Stimulated activated CD4-positive, alpha-beta T cell treated with anti-CD3 and anti-CD28 coated beads, Interleukin-12 subunit alpha, Interleukin-12 subunit beta, amount 100 ng/mL, for 24 hours (primary cell): ENCODE measurements around the gene EFCAB12.
"Not testable (repeated sequence)": the region's sequence is repeated elsewhere in the genome, so short reads cannot be mapped to it uniquely, and the experiment has no call there.

Experiments
- DNase-seq, 2 experiments: peaks; one replicate each; pipeline ENCODE4 v3.0.0-alpha.2; 2020; ENCODE audit warnings: low read depth in 2 of 2

EFCAB12 gene

DNA sequence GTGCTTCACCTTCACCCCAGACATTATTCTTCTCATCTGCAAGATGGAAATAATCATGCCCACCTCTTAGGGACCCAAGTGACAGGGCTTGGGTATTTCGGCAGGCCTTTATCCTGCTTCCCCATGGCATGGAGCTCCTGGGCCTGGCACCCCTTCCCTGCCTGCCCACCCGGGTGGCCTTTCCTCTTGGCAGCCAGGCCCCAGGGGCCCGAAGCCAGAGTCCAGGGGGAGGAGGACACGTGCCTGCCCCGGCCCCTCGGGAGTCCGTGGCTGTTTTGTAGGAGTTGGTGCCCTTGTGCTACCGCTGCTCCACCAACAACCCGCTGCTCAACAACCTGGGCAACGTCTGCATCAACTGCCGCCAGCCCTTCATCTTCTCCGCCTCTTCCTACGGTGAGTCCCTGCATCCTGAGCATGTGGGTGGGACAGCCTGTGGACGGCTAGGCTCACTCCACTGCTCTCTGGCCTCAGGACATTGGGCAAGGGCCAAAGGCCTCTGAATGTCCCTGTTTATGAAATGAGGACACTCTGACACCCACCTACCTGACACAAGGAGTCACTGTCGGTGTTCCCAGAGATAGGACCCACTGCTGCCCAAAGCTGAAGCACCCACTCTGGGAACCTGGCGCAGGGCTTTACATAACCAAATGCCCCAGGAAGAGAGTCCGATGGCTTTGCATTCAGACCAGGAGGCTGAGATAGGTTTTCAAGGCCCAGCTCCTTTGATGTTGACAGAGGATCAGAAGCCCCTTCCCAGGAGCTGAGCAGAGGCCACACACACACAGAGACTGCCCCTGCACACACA is 34.5 kb downstream of the EFCAB12 start:
- not testable (repeated sequence) for DNase-seq

- no peak for DNase-seq
These were observed 35.2 kb downstream of the EFCAB12 start for GRCh38 chr3:129393271-129393670.

GRCh38 chr3:129392106-129392887 is 36.1 kb downstream of the EFCAB12 start:
- DNase-seq, result not testable (repeated sequence)

- DNase-seq, result not testable (repeated sequence)
These were observed 36.9 kb downstream of the EFCAB12 start for GRCh38 chr3:129391583-129391982.

DNA sequence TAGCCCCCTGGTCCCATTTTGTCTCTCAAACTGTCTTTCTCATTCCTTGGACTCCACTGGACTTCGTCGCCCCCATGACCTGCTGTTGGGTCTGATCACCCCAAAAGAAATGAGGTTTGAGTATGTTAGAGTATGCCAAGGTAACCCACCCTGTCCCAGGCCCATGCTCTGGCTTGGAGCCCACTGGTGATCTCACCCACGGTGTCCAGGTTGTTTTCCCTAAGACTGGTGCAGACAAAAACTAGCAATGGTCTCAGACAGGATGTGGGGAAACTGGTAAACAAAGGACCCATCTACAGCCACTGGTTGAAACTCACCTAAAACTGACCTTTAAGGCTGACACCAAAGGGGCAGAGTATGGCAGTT is 38.9 kb downstream of the EFCAB12 start:
- DNase-seq, result no peak

GRCh38 chr3:129388791-129389571 is 39.5 kb downstream of the EFCAB12 start:
- DNase-seq, result not testable (repeated sequence)

DNA sequence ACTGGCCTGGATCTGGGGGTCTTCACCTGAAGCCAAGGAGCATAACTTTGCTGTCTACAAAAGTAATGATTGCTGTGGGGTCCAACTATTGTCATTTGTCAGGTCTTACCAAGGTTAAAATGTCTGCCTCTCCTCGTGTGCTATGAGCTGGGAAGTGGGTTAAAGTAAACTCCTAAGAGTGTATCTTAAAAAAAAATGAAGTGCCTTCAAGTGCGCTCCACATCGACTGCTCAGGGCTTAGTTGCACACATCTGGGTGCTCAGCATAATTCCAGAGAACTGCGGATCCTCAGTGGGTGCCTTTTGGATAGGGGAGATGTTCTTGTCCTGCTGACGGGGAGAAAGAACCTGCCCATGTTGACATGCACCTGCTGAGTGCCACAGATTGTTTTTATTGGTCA is 40.9 kb downstream of the EFCAB12 start:
- no peak for DNase-seq

DNA sequence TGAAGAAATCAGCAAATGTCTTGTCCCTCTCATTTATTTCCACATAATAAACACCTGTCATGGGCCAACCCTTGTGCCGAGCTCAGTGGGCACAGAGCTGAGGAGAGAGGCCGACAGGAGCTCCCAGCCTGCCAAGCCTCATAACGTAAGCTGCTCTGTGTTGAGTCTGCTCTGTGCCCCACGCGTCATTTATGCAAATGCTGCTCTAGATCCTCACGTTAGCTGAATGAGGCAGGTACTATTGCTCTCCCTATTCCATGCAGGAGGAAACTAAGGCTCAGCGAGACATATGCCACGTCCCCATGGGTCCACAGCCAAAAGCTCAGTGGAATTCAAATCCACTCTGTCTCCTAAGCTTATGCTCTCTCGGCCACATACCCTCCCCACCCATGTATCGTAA is 41.5 kb downstream of the EFCAB12 start:
- DNase-seq, result no peak

- not testable (repeated sequence) for DNase-seq
These were observed 42.9 kb downstream of the EFCAB12 start for GRCh38 chr3:129385507-129385906.

GRCh38 chr3:129384594-129385323 is 43.7 kb downstream of the EFCAB12 start:
- DNase-seq, result no peak

GRCh38 chr3:129384103-129384502 is 44.3 kb downstream of the EFCAB12 start:
- not testable (repeated sequence) for DNase-seq

DNA sequence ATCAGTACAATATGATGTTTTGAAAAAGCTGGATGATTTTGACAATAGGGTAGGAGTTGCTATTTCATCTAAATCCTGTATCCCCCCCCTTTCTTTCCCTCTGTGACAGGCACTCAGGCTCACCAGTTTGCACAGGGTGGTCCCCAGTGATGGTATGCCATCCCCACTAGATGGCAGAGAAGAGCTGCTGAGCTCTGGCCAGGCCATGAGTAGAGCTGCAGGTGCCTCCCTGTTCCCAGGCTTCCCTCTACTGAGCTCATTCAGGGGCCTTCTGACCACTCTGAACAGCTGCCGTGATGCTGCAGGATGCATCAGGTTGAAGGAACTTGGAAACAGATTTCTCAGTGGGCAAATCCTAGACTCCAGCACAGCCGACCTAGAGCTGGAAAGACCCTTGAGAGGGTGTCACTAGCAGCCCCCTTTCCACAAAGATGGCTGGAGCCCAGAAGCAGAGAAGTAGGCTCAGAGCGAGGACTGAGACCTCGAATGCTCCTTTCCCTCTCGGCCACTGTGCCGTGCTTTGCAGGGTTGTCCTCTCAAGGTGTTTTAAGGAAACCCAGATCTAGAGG is 45.1 kb downstream of the EFCAB12 start:
- peak; percentile 13 to 29 for DNase-seq

- DNase-seq, result no peak
These were observed 46.1 kb downstream of the EFCAB12 start for GRCh38 chr3:129382366-129382765.

GRCh38 chr3:129379582-129380358 is 48.7 kb downstream of the EFCAB12 start:
- DNase-seq, result no peak

- no peak for DNase-seq
These were observed 49.5 kb downstream of the EFCAB12 start for GRCh38 chr3:129378949-129379348.

DNA sequence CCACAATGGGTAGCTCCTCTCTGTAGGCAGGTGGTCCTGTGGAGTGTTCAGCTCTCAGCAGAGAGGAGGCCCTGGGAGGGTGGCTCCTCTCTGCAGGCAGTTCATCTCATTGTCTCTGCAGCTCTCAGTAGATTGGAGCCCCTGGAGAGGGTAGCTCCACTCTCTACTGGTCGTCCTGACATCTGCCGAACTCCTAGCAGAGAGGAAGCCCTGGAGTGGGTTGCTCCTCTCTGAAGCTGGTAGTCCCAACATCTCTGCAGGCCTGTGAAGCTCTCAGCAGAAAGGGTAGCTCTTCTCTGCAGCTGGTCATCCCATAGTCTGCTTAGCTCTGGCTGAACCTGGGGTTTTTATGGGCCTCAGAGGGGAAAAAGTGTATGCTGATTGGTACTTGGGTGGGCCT is 50.8 kb downstream of the EFCAB12 start:
- DNase-seq, result no peak

DNA sequence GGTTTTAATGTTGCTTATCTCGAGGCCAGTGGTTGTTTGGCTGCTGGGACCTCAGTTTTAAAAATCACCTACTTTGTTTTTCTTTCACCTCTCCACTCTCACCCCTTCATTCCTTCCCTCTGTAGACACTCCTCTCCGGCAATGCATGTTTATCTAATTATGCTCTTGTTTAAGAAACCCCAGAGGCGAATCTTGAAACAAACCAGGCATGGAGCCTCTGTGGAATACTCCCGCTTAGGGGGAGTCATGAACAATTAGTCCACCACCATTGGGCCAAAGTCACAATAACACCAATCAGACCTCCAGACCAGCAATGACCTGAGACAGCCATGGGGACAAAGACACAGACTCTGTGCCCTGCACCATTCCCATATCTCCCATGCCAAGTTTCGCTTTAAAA is 53.3 kb downstream of the EFCAB12 start:
- DNase-seq, result no peak

DNA sequence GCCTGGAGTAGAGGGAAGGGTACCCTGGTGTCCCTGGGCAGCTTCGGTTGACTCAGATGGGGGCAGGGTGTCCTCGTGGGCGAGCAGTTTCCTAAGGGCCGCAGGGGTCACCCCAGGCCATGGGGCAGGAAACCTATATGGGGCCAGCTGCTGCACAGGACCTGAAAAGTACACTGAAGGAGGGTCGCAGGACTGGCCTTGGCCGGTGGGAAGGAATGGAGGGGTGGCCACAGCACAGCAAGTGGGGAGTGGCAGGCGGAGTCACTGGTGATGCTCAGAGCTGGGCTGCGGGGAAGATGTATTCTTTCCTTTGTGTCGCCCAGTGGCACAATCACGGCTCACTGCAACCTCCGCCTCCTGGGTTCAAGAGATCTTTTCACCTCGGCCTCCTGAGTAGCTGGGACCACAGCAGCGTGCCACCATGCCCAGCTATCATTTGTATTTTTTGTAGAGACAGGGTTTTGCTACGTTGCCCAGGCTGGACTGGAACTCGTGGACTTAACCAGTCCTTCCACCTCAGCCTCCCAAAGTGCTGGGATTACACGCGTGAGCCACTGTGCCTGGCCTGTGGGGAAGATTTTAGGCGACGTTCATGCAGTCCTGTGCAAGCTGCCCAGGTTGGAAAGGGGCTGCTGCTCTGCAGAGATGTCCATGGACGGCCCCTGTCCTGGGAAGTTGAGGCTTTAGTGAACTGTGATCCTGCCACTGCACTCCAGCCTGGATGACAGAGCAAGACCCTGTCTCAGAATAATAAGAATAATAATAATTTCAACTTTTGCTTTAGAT is 57.2 kb downstream of the EFCAB12 start:
- DNase-seq, result no peak

DNA sequence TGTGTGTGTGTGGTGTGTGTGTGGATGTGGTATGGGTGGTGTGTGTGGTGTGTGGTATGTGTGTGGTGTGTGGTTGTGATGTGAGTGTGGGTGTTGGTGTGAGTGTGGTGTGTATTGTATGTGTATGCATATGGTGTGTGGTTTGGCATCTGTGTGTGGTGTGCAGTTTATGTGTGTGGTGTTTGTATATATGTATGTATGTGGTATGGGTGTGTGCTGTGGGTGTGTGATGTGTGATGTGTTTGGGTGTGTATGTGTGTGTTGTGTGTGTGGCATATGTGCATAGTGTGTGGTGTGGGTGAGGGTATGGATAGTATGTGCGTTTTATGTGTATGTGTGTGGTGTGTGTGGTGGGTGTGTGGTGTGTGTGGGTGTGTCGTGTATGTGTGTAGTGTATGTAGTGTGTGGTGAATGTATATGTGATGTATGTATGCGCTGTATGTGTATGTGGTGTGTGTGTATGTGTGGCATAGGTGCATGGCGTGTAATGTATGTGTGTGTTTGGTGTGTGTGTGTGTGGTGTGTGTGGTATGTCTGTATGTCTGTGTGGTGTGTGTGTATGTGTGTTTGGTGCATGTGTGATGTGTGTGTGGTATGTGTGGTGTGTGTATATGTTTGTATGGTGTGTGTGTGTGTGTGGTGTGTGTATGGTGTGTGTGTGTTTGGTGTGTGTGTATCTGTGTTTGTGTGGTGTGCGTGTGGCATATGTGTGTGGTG is 58.0 kb downstream of the EFCAB12 start:
- DNase-seq, result no peak
